HepG2 (cell line): ENCODE measurements around the gene ELOVL6. TPM values are rescaled to one million over a fixed set of nuclear protein-coding genes. Genes with fewer than 3 reads are reported as not detected.

Experiments
- EP300 ChIP-seq, 3 experiments: sonication (generic) in 1 of 3; formaldehyde crosslinking in 1 of 3; IDR thresholded peaks; 2 replicates each; pipeline versions ENCODE4 v1.5.1 to v1.6.1; 2011 to 2020; ENCODE audit warnings: low read depth in 2 of 3, low read length in 2 of 3, borderline replicate concordance in 1 of 3, improper control_type of control experiment in 1 of 3, mild to moderate bottlenecking in 1 of 3, missing genetic modification reagents in 1 of 3, moderate library complexity in 1 of 3
- FIP1L1 ChIP-seq: fragments of 200-400 bp; formaldehyde crosslinking; IDR thresholded peaks from 2 replicates; pipeline ENCODE4 v1.6.1; 2018; ENCODE audit warnings: low read depth, mild to moderate bottlenecking, low read length, moderate library complexity, borderline replicate concordance; ENCODE audit not compliant: insufficient read depth
- FOXP4 ChIP-seq: sonication (generic); formaldehyde crosslinking; IDR thresholded peaks from 2 replicates; pipeline ENCODE4 v1.4.0; 2020; ENCODE audit warnings: missing genetic modification reagents
- GABPA ChIP-seq, 2 experiments: IDR thresholded peaks; 2 replicates each; pipeline ENCODE4 v1.6.1; 2011 to 2016; ENCODE audit warnings: low read depth in 2 of 2, low read length in 1 of 2, missing biosample characterization in 1 of 2, missing genetic modification characterization in 1 of 2
- GFI1 ChIP-seq: sonication (generic); formaldehyde crosslinking; IDR thresholded peaks from 2 replicates; pipeline ENCODE4 v1.5.0; 2020; ENCODE audit warnings: missing genetic modification reagents, mild to moderate bottlenecking, borderline replicate concordance
- HBP1 ChIP-seq: IDR thresholded peaks from 2 replicates; pipeline ENCODE4 v1.6.1; 2016; ENCODE audit warnings: low read depth, control low read depth
- KMT2B ChIP-seq: IDR thresholded peaks from 2 replicates; pipeline ENCODE4 v1.6.1; 2016; ENCODE audit warnings: missing genetic modification reagents, missing compliant biosample characterization
- MIER2 ChIP-seq: IDR thresholded peaks from 2 replicates; pipeline ENCODE4 v1.6.1; 2016; ENCODE audit warnings: missing biosample characterization, missing genetic modification reagents
- NCOA1 ChIP-seq: sonication (generic); formaldehyde crosslinking; IDR thresholded peaks from 2 replicates; pipeline ENCODE4 v1.9.0; 2021; ENCODE audit warnings: missing genetic modification reagents
- NFE2 ChIP-seq: sonication (generic); formaldehyde crosslinking; IDR thresholded peaks from 2 replicates; pipeline ENCODE4 v1.4.0; 2020; ENCODE audit warnings: missing genetic modification reagents
- NR2C2 ChIP-seq: sonication (generic); formaldehyde crosslinking; IDR thresholded peaks from 2 replicates; pipeline ENCODE4 v1.4.0; 2020; ENCODE audit warnings: missing genetic modification reagents, mild to moderate bottlenecking, moderate library complexity, borderline replicate concordance
- PITX1 ChIP-seq: sonication (generic); formaldehyde crosslinking; IDR thresholded peaks from 2 replicates; pipeline ENCODE4 v1.5.1; 2020; ENCODE audit warnings: mild to moderate bottlenecking, missing genetic modification reagents
- RFXAP ChIP-seq: sonication (generic); formaldehyde crosslinking; IDR thresholded peaks from 2 replicates; pipeline ENCODE4 v1.4.0; 2020; ENCODE audit warnings: missing genetic modification reagents, borderline replicate concordance
- ZBTB20 ChIP-seq: sonication (generic); formaldehyde crosslinking; IDR thresholded peaks from 2 replicates; pipeline ENCODE4 v1.8.1; 2023; ENCODE audit warnings: missing genetic modification reagents, low read depth, mild to moderate bottlenecking, borderline replicate concordance
- ZNF143 ChIP-seq: sonication (generic); formaldehyde crosslinking; IDR thresholded peaks from 2 replicates; pipeline ENCODE4 v1.4.0; 2020; ENCODE audit warnings: missing genetic modification reagents
- ZNF224 ChIP-seq: sonication (generic); formaldehyde crosslinking; IDR thresholded peaks from 2 replicates; pipeline ENCODE4 v1.5.0; 2020; ENCODE audit warnings: mild to moderate bottlenecking, missing genetic modification reagents
- ZNF3 ChIP-seq: IDR thresholded peaks from 2 replicates; pipeline ENCODE4 v1.7.0; 2017; ENCODE audit warnings: inconsistent platforms
- ZNF326 ChIP-seq: sonication (generic); formaldehyde crosslinking; IDR thresholded peaks from 2 replicates; pipeline ENCODE4 v1.4.0; 2020; ENCODE audit warnings: missing genetic modification reagents, borderline replicate concordance
- ZNF496 ChIP-seq: sonication (generic); formaldehyde crosslinking; IDR thresholded peaks from 2 replicates; pipeline ENCODE4 v1.8.1; 2023; ENCODE audit warnings: mild to moderate bottlenecking, moderate library complexity, missing genetic modification reagents; ENCODE audit not compliant: insufficient replicate concordance
- ZNF512 ChIP-seq: sonication (generic); formaldehyde crosslinking; IDR thresholded peaks from 2 replicates; pipeline ENCODE4 v1.4.0; 2020; ENCODE audit warnings: mild to moderate bottlenecking, missing genetic modification reagents
- ZNF562 ChIP-seq: sonication (generic); formaldehyde crosslinking; IDR thresholded peaks from 2 replicates; pipeline ENCODE4 v1.8.0; 2022; ENCODE audit warnings: missing genetic modification reagents, borderline replicate concordance
- ZNF567 ChIP-seq: sonication (generic); formaldehyde crosslinking; IDR thresholded peaks from 2 replicates; pipeline ENCODE4 v1.8.1; 2023; ENCODE audit warnings: mild to moderate bottlenecking, missing genetic modification reagents, borderline replicate concordance
- ZNF605 ChIP-seq: sonication (generic); formaldehyde crosslinking; IDR thresholded peaks from 2 replicates; pipeline ENCODE4 v1.8.0; 2022; ENCODE audit warnings: mild to moderate bottlenecking, missing genetic modification reagents
- ZNF747 ChIP-seq: sonication (generic); formaldehyde crosslinking; IDR thresholded peaks from 2 replicates; pipeline ENCODE4 v1.8.1; 2023; ENCODE audit warnings: missing genetic modification reagents, mild to moderate bottlenecking, borderline replicate concordance
- ZNF75D ChIP-seq: sonication (generic); formaldehyde crosslinking; IDR thresholded peaks from 2 replicates; pipeline ENCODE4 v1.8.1; 2023; ENCODE audit warnings: missing genetic modification reagents, mild to moderate bottlenecking, borderline replicate concordance
- ZNF788 ChIP-seq: sonication (generic); formaldehyde crosslinking; IDR thresholded peaks from 2 replicates; pipeline ENCODE4 v1.5.0; 2020; ENCODE audit warnings: mild to moderate bottlenecking, missing genetic modification reagents, borderline replicate concordance
- ZNF878 ChIP-seq: sonication (generic); formaldehyde crosslinking; IDR thresholded peaks from 2 replicates; pipeline ENCODE4 v1.8.1; 2023; ENCODE audit warnings: mild to moderate bottlenecking, missing genetic modification reagents, moderate library complexity
- ZSCAN25 ChIP-seq: sonication (generic); formaldehyde crosslinking; IDR thresholded peaks from 2 replicates; pipeline ENCODE4 v1.8.0; 2022; ENCODE audit warnings: mild to moderate bottlenecking, missing genetic modification reagents
- polyA plus RNA-seq, 8 experiments: library from polyadenylated mRNA; depleted of rRNA in 3 of 8; stranded (reverse) in 7 of 8; unstranded in 1 of 8; fragments of >200 nt; fragmentation: Illumina TruSeq in 4 of 8; extraction: Trizol in 4 of 8; gene quantifications; 2 replicates each; pipeline versions ENCODE4 v1.2.1 to v1.2.3, GENCODE V29; 2011 to 2016; ENCODE audit warnings: low read depth in 4 of 8, missing spikeins in 1 of 8, mixed read lengths in 1 of 8; ENCODE audit not compliant: insufficient read depth in 1 of 8
- total RNA-seq, 5 experiments: library from RNA; depleted of rRNA; stranded (reverse); fragments of >200 nt; fragmentation: Illumina TruSeq; extraction: Trizol; gene quantifications; 2 replicates each; pipeline ENCODE4 v1.2.3, GENCODE V29; 2016; ENCODE audit warnings: low read depth in 1 of 5

Gene ELOVL6
- total and polyA plus RNA-seq, 2 of the 13 experiments (the other 11 are each of a cell fraction or from before 2014, with no cell fraction given) = 14.1 to 23.2 TPM

DNA sequence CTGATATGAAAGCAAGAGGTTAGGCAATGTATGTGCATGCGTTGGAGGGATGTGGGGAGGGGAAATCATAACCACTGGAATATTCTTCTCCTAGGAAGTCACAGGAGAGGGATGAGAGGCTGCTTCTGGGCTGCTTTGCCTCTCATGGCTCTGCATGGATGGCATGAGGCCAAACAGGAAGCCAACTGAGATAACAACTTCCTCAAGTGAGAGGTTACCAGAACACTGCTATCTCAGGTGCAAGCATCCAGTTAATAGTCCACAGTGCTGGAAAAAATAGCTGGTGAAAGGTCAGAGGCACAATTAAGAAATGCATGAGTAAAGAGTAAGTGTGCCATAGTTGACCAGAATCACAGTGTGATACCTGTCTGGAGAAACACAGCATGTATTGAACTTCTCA, 113.3 kb downstream of the ELOVL6 start (continued):
- TF ChIP-seq FOXP4 (no peak), ZNF224 (CRISPR knock-in tag) (no peak), KMT2B (no peak), FIP1L1 (no peak), GABPA (IDR thresholded peaks at IDR 0.05; ENCODE audit: low read depth, low read length) (no peak), GABPA (CRISPR knock-in tag; IDR thresholded peaks at IDR 0.05; ENCODE audit: low read depth) (peak; percentile 71), PITX1 (CRISPR knock-in tag) (no peak), ZNF143 (CRISPR knock-in tag) (no peak), ZSCAN25 (CRISPR knock-in tag) (no peak), ZNF567 (CRISPR knock-in tag) (no peak), ZNF747 (CRISPR knock-in tag) (no peak), ZNF788 (CRISPR knock-in tag) (no peak), MIER2 (CRISPR knock-in tag) (no peak), ZNF605 (no peak), NCOA1 (CRISPR knock-in tag) (no peak), NFE2 (CRISPR knock-in tag) (no peak), ZNF878 (CRISPR knock-in tag) (no peak), GFI1 (CRISPR knock-in tag) (no peak), EP300 (IDR thresholded peaks at IDR 0.05; ENCODE audit: low read depth in 2 of 2, low read length in 2 of 2) (no peak), EP300 (CRISPR knock-in tag; IDR thresholded peaks at IDR 0.05; ENCODE audit: borderline replicate concordance) (no peak), ZNF562 (CRISPR knock-in tag) (no peak), ZNF496 (CRISPR knock-in tag) (no peak), RFXAP (CRISPR knock-in tag) (no peak), ZNF512 (no peak), HBP1 (CRISPR knock-in tag) (no peak), ZNF75D (CRISPR knock-in tag) (no peak), ZNF3 (CRISPR knock-in tag) (no peak), ZBTB20 (CRISPR knock-in tag) (no peak), NR2C2 (CRISPR knock-in tag) (peak; percentile 32; the same call in 1 of the 2 replicates), ZNF326 (CRISPR knock-in tag) (no peak)
